ELF-1 (cell line): ENCODE results near the gene CLMN.

Source experiments
- DNase-seq: peaks from one replicate; pipeline ENCODE4 v3.0.0-alpha.2; 2016; ENCODE audit warnings: low read depth, low spot score

The CLMN gene

DNA sequence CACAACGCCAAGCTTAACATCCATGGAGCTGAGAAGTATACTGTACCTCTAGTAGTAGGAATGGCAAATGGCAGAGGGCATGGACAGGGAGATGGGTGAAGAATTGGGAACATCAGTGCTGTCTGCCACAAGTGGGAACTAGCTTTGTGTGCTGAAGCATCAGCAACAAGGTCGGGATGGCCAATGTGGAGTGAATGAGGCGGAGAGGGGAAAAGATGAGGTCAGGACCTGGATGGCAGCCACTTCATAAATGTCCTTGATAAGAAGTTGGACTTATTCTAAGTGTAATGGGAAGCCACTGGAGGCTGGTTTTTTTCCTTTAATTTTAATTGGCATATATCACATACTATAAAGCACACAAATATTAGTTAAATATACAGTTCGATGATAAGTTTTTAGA, 21.9 kb upstream of the CLMN start:
- DNase-seq = no peak

DNA sequence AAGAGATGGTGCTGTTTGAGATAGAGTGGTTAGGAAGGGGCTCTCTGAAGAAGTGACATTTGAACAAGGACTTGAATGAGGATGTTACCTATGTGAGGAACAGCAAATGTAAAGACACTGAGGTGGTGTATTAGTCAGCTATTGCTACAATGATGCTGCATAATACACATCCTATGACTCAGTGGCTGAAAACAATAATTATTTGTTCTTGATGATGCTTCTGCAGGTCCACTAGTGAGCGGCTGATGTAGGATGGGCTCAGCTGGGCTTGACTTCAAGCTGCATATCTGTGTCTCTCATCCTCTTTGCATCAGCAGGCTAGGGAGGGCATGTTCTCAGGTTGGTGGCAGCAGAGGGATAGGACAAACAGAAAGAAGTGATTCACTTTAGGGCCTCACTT, 21.4 kb upstream of the CLMN start:
- DNase-seq = no peak

DNA sequence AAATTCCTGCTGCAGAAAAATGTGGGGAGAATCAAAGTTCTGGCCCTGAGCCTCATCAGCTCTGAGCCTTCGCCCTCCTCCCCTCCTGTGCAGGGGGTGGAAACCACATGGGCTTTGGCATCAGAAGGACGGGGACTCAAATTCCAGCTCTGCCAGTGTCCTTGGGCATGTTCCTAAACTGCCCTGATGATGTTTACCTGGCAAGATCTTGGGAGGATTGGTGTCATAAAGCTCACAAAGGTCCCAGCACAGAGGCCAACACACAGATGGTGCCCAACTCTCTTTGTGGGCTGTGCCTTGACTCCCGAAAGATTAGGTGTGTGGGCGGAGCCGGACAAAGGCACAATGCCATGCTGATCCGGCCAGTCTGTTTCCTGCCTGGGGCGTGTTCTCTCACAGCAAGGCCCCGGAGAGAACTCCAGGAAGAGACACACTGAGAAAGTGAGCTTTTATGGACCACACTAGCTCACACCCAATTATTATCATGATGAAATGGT, 20.5 kb upstream of the CLMN start:
- peak; percentile 33 for DNase-seq

DNA sequence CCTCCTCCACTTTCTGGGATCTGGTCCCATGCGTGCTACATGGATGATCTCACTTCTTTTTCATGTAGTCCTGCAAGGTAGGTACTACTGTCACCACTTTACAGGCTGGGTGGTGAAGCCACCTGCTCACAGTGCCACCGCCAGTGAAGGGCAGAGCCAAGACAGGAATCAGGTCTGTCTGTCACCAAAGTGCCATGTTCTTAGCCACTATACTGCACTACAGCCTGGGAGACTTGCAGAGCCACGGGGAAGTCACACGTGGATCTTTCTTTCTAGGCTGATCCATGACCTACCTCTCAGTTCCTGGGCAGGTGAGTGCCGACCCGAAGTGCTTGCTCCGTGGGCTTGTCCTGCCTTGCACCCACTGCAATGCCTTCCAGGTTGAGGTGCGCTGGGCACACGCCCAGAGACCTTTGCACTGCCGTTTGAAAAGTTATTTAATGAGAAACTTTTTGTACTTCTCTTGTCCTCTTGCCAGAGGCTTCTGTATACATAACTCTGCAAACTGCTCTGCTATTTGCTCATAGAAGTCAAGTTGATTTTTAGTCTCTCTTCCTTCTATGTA, 19.7 kb upstream of the CLMN start:
- DNase-seq = no peak

DNA sequence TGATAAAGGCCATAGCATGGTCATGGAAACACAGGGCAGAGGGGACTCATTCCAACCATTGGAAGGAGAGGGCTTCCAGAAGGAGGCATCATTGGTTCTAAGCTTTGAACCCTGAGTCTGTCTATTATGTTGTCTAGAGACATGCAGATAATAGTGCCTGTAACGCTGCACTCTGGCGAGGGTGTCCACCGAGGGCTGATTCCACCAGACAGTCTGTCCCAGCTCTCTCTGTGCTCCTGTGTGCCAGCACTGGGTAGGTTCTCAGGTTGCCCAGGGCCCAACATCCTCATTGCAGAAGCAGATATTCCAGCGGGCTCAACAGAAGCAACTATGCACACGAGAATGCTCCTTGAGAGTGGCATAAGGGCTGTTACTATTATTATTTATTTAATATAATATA, 18.7 kb upstream of the CLMN start:
- DNase-seq = no peak

DNA sequence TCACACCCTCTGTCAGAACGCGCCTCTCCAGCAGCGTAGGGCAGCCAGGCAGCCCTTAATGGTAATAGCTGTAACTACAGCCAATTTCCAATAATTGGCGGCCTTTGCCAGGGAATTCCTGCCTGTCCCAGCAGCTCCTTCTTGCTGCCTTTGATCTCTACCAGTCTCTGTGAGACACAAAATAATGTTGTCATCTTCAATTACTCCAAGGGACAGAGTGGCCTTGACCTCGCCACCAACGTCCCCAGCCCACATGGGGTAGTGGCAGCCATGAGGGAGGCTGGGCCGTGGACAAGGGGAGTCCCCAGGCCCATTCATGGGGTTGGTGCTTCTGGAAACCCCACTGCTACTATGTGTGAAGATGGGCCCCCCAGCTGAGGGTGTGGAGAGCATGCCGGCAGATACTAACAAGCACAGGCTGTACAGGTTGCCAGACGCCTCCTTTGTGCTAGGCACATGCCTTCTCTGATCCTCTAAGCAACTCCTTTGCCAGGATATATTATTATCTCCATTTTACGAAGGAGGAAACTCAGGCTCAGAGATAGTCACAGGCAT, 17.4 kb upstream of the CLMN start:
- DNase-seq = no peak

DNA sequence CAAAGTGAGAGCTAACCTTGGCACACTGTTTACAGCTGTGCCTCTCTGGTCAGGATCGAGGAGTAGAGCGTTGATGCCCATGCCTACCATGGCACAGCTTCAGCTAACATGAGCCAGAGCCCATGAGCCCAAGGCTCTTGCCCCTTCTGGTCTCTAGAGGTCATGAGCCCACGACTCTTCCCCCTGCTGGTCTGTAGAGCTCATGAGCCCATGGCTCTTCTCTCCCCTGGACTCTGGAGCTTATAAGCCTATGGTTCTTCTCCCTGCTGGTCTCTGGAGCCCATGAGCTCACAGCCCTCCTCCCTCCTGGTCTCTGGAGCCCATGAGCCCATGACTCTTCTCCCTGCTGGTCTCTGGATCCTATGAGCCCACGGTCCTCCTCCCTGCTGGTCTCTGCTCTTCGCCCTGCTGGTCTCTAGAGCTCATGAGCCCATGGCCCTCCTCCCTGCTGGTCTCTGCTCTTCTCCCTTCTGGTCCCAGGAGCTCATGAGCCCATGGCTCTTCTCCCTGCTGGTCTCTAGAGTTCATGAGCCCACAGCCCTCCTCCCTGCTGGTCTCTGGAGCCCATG, 16.6 kb upstream of the CLMN start:
- no peak for DNase-seq

DNA sequence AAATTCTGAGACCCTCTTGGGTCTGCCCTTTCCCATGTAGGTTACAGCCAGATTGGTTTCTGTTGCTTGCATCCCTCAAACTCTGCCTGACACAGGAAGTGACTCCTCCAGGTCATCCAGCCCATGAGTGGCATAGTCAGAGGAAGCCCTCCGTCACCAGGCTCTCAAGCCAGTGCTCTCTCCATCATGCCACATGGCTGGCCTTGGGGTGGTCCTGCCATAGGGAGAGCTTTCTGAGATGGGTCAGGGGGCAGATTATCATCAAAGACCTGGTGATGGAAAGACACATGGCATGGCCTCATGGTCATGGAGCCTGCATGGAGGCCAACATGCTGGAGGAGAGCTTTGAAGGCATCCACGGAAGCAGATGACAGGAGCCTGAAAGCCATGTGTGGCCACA, 15.4 kb upstream of the CLMN start:
- DNase-seq = no peak

DNA sequence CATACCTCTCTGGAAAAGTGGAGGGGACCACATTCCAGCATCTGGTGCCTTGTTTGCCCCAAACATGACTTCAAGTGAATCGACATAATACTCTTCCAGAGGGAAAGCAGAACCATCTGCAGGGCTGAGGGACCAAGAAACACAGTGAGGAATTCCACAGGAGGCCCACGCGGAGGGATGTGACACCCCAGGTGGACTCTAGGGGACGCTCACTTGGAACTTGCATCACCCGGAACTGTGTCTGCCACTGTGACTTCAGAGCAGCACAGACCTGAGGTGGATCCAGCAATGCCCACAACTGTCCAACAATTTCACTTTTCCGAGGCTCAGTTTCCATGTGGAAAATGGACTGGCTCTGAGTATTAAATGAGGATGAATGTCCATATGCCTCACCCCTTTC, 14.3 kb upstream of the CLMN start:
- no peak for DNase-seq

DNA sequence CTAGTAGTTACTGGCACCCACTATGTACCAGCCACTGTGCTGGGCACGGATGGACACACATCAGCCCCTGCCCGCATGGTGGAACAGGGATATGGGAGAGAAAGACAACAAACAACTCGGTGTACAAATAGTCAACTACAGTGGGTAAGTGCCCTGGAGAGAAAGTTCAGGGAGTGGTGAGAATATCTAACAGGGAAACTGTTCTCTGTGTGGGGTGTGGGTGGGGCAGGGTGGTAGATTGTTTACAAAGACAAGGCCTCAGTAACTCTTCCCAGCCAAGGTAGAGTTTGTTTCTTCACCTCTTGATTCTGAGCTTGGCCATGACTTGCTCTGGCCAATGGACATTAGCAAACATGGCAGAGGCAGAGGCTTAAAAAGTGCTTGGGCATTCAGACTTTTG, 12.9 kb upstream of the CLMN start:
- DNase-seq = no peak

DNA sequence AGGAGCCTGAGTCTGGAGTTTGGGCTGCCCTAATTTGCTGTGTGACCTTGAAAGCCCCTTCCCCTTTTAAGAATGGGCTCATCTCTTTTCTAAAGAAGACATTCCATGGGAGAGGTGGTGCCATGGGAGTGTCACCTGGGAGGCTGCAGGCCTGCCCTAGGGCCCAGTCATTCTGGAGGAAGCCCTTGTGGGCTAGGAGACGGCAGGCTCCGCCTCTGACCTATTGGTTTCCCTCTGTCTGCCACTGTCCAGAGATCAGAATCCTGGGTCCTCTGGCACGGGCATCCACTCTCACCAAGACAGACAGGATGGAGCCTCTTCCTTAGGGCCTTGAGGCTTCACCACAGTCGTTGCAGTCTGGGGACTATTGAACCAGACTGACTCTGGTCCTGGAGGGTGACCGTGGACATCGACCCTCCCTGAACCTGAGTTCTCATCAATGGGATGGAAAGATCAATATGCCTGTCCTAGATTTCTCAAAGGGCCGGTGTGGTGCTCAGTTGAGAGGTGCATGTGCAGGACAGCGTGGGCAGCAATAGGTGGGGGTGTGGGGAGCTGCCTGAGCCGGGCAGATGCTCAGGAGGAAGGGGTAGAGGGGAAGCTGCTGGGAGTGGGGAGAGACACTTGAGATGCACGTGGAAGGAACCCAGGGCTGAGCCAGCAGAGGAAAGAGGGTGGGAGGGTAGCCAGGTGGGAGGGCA, 12.2 kb upstream of the CLMN start:
- no peak for DNase-seq

DNA sequence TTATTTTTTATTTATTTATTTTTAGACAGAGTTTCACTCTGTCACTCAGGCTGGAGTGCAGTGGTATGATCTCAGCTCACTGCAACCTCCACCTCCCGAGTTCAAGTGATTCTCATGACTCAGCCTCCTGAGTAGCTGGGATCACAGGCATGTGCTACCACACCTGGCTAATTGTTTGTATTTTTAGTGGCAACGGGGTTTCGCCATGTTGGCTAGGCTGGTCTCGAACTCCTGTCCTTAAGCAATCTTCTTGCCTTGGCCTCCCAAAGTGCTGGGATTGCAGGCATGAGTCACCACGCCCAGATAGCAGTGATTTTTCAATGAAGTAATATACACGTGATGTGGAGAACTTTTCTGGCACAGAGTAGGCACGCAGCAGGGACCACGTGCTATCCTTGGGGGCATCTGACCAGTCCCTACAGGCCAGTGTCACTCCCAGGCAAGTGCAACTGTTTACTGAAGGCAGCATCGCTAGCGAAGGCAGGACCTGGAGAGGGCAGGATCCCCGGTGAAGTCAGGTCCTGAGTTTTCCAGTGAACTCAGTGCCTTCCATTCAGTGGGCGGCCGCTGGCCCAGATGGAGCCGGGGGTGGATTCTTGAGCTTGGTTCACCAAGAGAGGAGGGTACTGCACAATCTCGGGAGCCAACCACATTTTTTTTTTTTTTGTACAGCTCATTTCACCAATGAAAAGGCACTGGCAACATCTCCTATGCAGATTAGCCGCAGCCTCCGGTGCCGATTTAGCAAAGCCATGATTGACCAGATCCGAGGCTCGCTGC, 11.1 kb upstream of the CLMN start:
- DNase-seq = no peak

DNA sequence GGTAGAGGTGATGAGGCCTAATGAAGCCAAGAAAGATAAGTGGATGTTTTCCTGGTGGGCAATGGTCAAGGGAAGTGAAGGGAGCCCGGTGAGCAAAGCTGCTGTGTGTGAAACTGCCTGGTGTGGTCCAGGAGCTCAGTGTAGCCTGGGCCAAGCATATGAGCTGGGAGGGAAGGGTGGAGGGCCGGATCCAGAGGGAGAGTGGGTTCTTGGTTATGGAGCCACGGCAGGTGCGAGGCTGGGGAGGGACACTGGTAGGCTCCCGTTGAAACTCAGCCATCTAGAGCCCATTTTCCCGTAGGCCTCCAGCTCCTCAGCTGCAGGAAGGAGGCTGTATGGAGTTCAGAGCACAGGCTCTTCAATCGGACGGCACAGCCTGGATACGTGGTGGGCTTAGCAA, 10.2 kb upstream of the CLMN start:
- no peak for DNase-seq

DNA sequence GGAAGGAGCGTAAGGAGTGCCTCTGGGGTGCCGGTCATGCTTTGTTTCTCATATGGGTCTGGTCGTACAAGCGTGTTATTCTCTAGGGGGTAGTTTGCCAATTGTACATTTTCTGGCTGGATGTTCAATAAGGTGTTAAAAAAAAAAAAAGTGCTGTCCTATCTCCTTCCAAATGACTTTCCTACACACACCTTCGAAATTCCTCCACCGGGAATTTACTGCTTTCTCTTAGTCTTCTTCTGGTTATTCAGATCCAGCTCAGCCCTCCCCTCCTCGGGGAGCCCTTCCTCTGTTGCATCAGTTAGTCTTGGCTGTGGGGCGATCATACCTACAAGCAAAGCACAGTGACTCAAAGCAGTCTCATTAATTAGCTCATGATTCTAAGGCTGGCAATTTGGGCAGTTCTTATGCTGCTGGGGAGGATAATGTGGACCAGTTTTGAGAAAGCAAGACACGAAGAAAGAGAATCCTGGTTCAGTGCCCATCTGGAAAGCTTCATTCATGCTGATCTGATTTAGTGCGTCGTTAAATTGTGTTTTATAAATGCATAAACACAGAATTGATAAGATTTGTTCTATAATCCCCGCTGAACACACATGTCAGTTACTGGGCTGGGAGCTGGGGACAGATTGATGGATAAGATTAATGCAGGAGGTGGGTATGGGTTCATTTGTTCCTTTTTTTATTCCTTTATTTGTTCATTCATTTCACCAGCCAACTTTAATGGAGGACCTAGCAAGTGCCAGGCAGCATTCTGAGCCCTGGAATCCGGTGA, 9.2 kb upstream of the CLMN start:
- DNase-seq = no peak

DNA sequence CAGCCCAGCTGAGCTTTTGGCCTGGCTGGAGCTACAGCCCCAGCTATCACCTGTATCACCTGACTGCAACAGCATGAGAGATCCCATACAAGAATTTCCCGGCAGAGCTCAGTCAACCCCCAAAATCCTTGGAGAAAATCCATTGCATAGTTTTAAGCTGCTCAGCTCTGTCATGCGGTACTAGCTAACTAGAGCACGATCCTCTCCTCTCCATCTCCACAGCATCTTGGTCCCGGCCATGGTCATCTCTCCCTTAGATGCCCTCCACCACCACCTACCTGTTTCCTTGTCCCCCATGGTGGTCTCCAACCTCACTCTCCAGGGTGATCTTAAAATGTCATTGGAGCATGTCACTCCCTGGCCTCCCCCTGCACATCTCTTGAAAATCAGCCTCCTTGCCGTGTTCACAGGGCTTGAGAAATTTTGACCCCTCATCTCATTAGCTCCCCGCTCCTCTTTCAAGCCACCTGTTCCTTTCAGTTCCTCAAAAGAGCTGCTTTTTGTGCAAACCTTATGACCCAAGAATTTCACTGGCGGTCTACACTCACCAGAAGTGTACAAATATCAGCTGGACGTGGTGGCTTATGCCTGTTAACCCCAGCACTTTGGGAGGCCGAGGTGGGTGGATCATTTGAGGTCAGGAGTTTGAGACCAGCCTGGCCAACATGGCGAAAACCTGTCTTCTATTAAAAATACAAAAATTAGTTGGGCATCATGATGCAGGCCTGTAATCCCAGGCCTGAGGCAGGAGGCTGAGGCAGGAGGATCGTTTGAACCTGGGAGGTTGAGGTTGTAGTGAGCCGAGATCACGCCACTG, 8.1 kb upstream of the CLMN start:
- DNase-seq = no peak

DNA sequence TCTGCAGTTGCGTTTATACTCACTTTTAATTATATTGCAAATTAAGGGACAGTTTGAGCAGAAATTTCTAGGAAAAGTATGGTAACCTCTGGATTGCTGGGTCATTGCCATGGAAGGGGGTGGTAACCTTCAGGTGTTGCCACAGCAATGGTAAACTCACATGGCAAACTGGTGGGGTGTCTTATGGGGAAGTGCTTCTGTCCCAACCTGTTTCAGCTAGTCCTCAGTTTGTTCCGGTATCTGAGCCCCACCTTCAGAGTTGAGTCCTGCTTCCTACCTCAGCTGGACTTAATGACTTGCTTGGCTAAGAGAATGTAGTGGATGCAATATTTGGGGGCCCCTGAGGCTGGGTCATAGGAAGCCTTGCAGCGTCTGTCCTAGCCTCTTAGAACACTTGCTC, 7.3 kb upstream of the CLMN start:
- no peak for DNase-seq

DNA sequence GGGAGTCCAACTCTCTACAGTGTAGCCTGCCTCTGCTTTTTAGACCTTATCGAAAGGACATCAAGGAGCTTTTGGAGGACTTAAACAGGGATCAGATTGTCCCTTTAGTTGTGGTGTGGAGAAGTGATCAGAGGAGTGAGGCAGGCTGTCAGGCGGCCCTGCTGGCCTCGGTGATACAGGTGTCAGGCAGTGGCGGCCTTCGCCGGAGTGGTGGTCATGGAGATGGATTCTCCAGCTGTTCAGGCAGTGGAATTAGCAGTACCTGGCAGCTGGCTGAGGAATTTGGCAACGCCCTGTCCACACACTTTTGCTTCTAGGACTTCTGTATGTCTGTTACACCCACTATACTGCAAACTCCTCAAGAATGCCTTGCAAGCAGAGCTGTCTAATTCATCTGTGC, 4.2 kb upstream of the CLMN start:
- no peak for DNase-seq

DNA sequence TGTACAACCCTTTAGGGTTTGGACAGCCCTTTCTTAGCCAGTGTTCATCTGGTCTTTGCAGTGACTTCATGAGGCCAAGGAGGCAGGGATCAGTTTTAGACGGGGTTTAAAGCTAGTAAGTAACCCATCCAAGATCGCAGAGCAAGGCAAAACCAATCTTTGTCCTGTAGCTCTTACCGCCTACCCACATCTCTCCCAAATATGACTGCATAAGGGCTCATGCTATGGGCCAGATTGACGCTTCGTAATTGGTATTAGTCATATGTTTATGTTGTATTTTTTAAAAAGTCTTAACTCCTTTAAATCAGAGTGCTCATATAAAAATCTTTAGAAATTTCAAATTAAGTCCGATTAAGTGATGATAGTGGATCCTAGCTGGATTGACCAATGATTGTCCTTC, 3.7 kb upstream of the CLMN start:
- DNase-seq = no peak

DNA sequence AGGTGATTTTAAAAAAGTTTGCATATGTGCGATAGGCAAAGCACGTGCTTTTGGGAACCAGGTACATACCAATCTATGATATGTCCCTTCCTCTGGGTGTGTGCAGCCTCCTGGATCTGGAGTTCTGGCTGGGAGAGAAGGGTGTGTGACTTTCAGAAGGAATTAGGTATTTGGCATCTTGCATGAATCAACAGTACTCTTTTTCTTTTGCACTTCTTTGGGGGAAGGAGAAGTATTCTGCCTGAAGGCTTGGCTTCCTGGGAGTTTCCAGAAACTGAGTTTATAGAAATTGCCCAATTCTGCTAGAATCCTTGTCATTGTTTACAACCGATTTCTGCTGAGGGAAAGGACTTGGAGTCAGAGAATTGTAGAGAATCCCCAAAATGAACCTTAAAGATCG, 2.9 kb upstream of the CLMN start:
- no peak for DNase-seq

DNA sequence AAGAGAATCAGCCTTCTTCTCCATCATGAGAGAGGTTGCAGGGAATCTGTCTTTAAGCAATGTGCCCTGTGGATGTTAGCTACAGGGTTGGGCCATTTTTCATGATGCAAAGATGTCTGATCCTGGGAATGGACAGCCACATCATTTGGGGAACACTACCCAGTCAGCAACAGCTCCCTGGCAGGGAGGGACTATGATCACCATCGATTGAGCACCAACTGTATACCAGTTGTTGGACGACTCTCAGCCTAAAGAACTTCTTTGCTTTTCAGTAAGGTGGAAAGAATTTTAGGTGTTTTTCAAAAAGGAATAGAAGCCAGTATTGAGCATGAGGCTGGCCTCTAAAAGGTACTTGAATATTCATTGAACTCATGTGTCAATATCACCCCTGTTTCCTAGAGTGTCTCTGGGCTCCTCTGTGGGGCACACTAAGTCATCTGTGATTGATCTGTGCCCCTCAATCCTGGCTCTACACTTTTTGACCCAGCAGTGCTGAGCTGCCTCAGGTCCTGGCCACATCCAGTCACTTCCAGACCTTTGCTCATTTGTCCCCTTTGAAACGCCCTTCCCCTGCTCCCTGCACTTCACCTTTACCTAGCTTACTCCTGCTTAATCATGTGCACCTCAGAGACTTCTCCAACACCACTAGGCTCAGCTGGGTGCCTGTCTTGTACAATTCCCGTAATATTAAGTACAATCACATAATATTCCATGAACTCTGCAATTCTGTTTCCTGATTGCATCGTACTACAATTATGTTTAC, 2.2 kb upstream of the CLMN start:
- DNase-seq = no peak
